Smooth muscle cell (in vitro differentiated cells): Measurements from ENCODE around the gene C1orf50. TPM values are rescaled to one million over a fixed set of nuclear protein-coding genes. Genes with fewer than 3 reads are reported as not detected.
"Not testable (repeated sequence)": the region's sequence is repeated elsewhere in the genome, so short reads cannot be mapped to it uniquely, and the experiment has no call there.

Experiments
- DNase-seq: peaks from one replicate; lab custom pipeline; 2025; ENCODE audit not compliant: unreplicated experiment; lab: John Stamatoyannopoulos, UW
- H2AFZ ChIP-seq: fragments of 200-600 bp; sonication (generic); 2 replicates; pipeline ENCODE4 v1.6.0; 2016; ENCODE audit warnings: antibody characterized with exemption, low read depth, mild to moderate bottlenecking
- H3F3A ChIP-seq: fragments of 200-600 bp; sonication (generic); 2 replicates; pipeline ENCODE4 v1.6.0; 2017; ENCODE audit warnings: antibody characterized with exemption, low read depth
- H3K27ac ChIP-seq: fragments of 200-600 bp; sonication (generic); 2 replicates; pipeline ENCODE4 v1.5.1; 2016; ENCODE audit warnings: low read depth, mild to moderate bottlenecking
- H3K27me3 ChIP-seq: fragments of 200-600 bp; sonication (generic); 2 replicates; pipeline ENCODE4 v1.6.1; 2016; ENCODE audit warnings: low read depth, mild to moderate bottlenecking
- H3K36me3 ChIP-seq: fragments of 200-600 bp; sonication (generic); 2 replicates; pipeline ENCODE4 v1.5.1; 2016; ENCODE audit warnings: low read depth
- H3K4me1 ChIP-seq: fragments of 200-600 bp; sonication (generic); 2 replicates; pipeline ENCODE4 v1.5.1; 2016; ENCODE audit warnings: low read depth
- H3K4me2 ChIP-seq: fragments of 200-600 bp; sonication (generic); 2 replicates; pipeline ENCODE4 v1.6.0; 2016; ENCODE audit warnings: mild to moderate bottlenecking
- H3K4me3 ChIP-seq: fragments of 200-600 bp; sonication (generic); 2 replicates; pipeline ENCODE4 v1.5.1; 2016; ENCODE audit warnings: mild to moderate bottlenecking
- H3K79me2 ChIP-seq: fragments of 200-600 bp; sonication (generic); 2 replicates; pipeline ENCODE4 v1.6.0; 2016; ENCODE audit warnings: low read depth, mild to moderate bottlenecking
- H3K9ac ChIP-seq: fragments of 200-600 bp; sonication (generic); 2 replicates; pipeline ENCODE4 v1.6.0; 2016; ENCODE audit warnings: low read depth
- H3K9me3 ChIP-seq: fragments of 200-600 bp; sonication (generic); replicated peaks from 2 replicates; pipeline ENCODE4 v1.5.1; 2016; ENCODE audit warnings: low read depth
- H4K20me1 ChIP-seq: fragments of 200-600 bp; sonication (generic); 2 replicates; pipeline ENCODE4 v1.6.0; 2016; ENCODE audit warnings: low read depth
- WGBS: methylation state at CpG from one replicate; pipeline ENCODE4 v1.1.7; 2016; ENCODE audit warnings: low lambda C conversion rate; 5-methylcytosine and 5-hydroxymethylcytosine counted together
- polyA plus RNA-seq: library from polyadenylated mRNA; unstranded; fragments of >200 nt; fragmentation: Nextera tagmentation; extraction: Ambion mirVana; gene quantifications from 2 replicates; pipeline ENCODE4 v1.2.1, GENCODE V29; 2016
- total RNA-seq: library from RNA; depleted of rRNA; stranded (reverse); fragments of >200 nt; gene quantifications from 2 replicates; pipeline ENCODE4 v1.2.3, GENCODE V29; 2014
- TF ChIP-seq, protein P1 (sequence below): fragments of 200-600 bp; sonication (generic); IDR thresholded peaks from 2 replicates; pipeline ENCODE4 v1.5.1; 2017; ENCODE audit warnings: borderline replicate concordance, mild to moderate bottlenecking, antibody characterized with exemption; ENCODE audit not compliant: insufficient read depth, poor library complexity, severe bottlenecking

Gene C1orf50
- total and polyA plus RNA-seq, 2 experiments from 2014 or later = 1.8 to 9.7 TPM

DNA sequence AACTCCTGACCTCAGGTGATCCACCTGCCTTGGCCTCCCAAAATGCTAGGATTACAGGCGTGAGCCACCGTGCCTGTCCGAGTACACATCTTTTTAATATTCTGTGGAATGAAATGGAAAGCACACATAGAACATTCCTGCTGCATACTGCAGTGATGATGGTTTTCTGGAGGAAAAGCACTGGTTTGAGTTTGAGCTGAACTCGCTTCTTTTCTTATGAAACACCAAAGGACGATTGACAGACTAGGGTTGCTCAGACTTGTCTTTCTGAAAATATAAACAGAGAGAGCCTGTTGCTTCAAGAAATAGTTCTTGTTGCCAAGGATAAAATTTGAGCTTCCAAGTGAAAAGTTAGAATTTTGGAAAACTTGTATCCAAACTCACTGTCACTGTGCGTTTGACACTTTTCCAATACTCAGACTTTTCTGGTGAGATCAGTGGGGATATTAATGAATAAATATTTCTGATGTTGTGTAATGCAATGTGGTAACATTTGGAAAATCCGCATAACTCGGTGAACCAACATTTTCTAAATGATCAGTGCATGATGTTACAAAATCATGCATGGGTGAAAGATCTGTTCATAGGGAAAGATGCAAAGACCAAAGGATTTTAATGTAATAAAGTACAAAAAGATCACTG lies 34.9 kb downstream of the C1orf50 start:
- H3K4me2 ChIP-seq = no peak overlapping the region
- no peaks in the 10 kb centered on the region for H3K4me1 ChIP-seq
- H3K9me3 ChIP-seq = no peaks in the 10 kb centered on the region
- no peak for DNase-seq
- H3K27ac ChIP-seq = no peak overlapping the region
- no peak overlapping the region for H3K4me3 ChIP-seq
- WGBS = 93% methylated on average over 8 of the region's 8 CpGs
- no peaks in the 10 kb centered on the region for H4K20me1 ChIP-seq
- TF ChIP-seq, protein P1, sequence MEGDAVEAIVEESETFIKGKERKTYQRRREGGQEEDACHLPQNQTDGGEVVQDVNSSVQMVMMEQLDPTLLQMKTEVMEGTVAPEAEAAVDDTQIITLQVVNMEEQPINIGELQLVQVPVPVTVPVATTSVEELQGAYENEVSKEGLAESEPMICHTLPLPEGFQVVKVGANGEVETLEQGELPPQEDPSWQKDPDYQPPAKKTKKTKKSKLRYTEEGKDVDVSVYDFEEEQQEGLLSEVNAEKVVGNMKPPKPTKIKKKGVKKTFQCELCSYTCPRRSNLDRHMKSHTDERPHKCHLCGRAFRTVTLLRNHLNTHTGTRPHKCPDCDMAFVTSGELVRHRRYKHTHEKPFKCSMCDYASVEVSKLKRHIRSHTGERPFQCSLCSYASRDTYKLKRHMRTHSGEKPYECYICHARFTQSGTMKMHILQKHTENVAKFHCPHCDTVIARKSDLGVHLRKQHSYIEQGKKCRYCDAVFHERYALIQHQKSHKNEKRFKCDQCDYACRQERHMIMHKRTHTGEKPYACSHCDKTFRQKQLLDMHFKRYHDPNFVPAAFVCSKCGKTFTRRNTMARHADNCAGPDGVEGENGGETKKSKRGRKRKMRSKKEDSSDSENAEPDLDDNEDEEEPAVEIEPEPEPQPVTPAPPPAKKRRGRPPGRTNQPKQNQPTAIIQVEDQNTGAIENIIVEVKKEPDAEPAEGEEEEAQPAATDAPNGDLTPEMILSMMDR = no peak
- H3K9ac ChIP-seq = no peak overlapping the region
- no peak overlapping the region for H2AFZ ChIP-seq
- no peaks in the 10 kb centered on the region for H3K79me2 ChIP-seq
- no peaks in the 10 kb centered on the region for H3K27me3 ChIP-seq
- no peaks in the 10 kb centered on the region for H3F3A ChIP-seq
- peaks cover 3% of the 10 kb centered on the region for H3K36me3 ChIP-seq

DNA sequence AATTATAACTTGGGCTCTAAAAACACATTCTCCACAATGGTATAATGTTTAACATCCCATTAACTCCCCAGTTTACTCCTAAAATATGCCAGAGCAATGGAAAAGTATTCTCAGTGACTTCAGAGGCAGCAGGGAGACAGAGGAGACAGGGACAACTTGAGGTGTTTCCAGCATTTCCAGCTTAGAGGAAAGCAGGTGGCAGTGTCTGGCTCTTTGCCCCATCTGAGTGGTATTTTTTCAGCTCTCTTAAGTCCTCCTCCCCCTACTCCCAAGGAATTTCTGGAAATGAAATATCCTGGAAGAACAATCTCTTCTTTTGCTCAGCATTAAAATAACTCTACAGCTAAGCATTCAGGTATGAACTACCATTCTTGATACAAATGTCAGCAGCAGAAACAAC lies 39.1 kb downstream of the C1orf50 start:
- Histone ChIP-seq H3K27me3 (no peaks in the 10 kb centered on the region), H3K9ac (no peak overlapping the region), H3K79me2 (no peaks in the 10 kb centered on the region), H3K27ac (no peak overlapping the region), H4K20me1 (no peaks in the 10 kb centered on the region), H3K4me2 (no peak overlapping the region), H3F3A (no peaks in the 10 kb centered on the region), H3K4me3 (no peak overlapping the region), H3K9me3 (no peaks in the 10 kb centered on the region), H3K4me1 (no peaks in the 10 kb centered on the region), H3K36me3 (peaks cover 3% of the 10 kb centered on the region), H2AFZ (no peak overlapping the region)
- TF ChIP-seq, protein P1 = no peak
- no peak for DNase-seq

DNA sequence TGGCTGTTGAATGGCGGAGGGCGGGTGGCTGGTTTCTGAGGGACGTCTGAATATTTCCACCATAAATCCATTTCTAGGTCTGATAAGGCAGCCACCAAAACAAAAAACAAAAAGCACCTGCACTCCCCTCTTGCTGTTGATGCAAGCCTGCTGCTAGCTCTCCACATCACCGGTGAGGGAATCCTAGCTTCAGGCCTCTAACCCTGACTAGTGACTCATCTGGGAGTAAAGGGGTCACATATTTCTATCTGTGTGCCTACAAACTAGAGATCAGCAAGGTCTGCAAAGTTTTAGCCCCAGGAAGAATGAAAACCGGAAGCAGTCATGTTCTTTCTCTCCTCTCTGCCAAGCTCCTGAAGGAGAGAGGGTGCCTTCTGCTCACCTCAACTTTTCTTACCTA lies 39.5 kb downstream of the C1orf50 start:
- no peaks in the 10 kb centered on the region for H3K4me1 ChIP-seq
- no peak overlapping the region for H3K4me3 ChIP-seq
- H3K36me3 ChIP-seq = peaks cover 3% of the 10 kb centered on the region
- H3K9ac ChIP-seq = no peak overlapping the region
- H2AFZ ChIP-seq = no peak overlapping the region
- H3K4me2 ChIP-seq = no peak overlapping the region
- H3K27me3 ChIP-seq = no peaks in the 10 kb centered on the region
- H3K79me2 ChIP-seq = no peaks in the 10 kb centered on the region
- DNase-seq = no peak
- no peak overlapping the region for H3K27ac ChIP-seq
- TF ChIP-seq, protein P1 = no peak
- no peaks in the 10 kb centered on the region for H3K9me3 ChIP-seq
- no peaks in the 10 kb centered on the region for H3F3A ChIP-seq
- no peaks in the 10 kb centered on the region for H4K20me1 ChIP-seq
- 86% methylated on average over 5 of the region's 5 CpGs for WGBS

DNA sequence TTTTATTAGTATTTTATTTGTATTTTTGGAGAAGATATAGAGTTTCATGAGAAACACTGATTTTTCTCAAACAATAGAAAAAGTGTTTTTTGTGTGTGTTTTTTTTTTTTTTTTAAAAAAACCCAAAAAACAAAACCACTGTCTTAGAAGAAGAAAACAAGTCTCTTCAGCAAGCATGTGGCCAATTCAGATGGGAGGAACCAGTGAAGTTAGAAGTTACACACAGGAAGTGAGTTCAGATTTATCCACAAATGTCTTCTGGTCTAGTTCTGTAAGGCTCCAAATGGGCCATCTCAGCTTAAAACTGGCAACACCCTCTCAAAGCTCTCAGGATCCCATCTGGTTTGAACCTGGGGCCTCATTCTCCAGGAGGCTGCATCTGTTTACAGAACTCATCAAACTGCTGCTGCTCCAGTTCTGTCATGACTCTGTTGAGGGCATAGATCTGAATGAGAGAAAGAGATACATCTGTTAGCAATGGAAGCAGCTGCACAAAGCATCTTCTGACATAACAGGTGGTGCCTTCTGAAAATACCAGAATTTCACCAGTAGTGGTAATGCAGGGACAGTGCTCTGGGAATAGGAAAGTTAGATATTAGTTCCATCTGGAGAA lies 40.1 kb downstream of the C1orf50 start:
- TF ChIP-seq, protein P1 = no peak
- Histone ChIP-seq H3F3A (no peaks in the 10 kb centered on the region), H4K20me1 (no peaks in the 10 kb centered on the region), H3K4me3 (no peak overlapping the region), H2AFZ (no peak overlapping the region), H3K36me3 (peaks cover 3% of the 10 kb centered on the region), H3K27me3 (no peaks in the 10 kb centered on the region), H3K4me2 (no peak overlapping the region), H3K4me1 (no peaks in the 10 kb centered on the region), H3K79me2 (no peaks in the 10 kb centered on the region), H3K9me3 (no peaks in the 10 kb centered on the region), H3K27ac (no peak overlapping the region), H3K9ac (no peak overlapping the region)
- DNase-seq = no peak

DNA sequence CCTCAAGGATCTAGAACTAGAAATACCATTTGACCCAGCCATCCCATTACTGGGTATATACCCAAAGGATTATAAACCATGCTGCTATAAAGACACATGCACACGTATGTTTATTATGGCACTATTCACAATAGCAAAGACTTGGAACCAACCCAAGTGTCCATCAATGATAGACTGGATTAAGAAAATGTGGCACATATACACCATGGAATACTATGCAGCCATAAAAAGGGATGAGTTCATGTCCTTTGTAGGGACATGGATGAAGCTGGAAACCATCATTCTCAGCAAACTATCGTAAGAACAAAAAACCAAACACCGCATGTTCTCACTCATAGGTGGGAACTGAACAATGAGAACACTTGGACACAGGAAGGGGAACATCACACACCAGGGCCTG lies 47.8 kb downstream of the C1orf50 start:
- H2AFZ ChIP-seq, H4K20me1 ChIP-seq, H3K4me3 ChIP-seq, DNase-seq, H3F3A ChIP-seq, H3K27ac ChIP-seq, H3K9ac ChIP-seq, H3K79me2 ChIP-seq, H3K9me3 ChIP-seq, H3K36me3 ChIP-seq, H3K4me2 ChIP-seq, H3K27me3 ChIP-seq: not testable (repeated sequence)
- H3K4me1 ChIP-seq = peaks cover 12% of the 10 kb centered on the region
- WGBS = 100% methylated on average over 3 of the region's 3 CpGs
